Transverse colon (tissue), 4 donors: ENCODE results near the gene CDC42. TPM values are rescaled to one million over a fixed set of nuclear protein-coding genes. Genes with fewer than 3 reads are reported as not detected.

ENCODE experiments used
- DNase-seq: peaks from one replicate; pipeline ENCODE4 v3.0.0-alpha.2; 2019
- H3K27ac ChIP-seq, 4 donors: fragments of 200-600 bp; sonication (generic); 2 replicates each; pipeline ENCODE4 v1.5.1; 2016 to 2018; ENCODE audit warnings: inconsistent platforms in 4 of 4
- H3K27me3 ChIP-seq: fragments of 200-600 bp; sonication (generic); 2 replicates; pipeline ENCODE4 v1.5.1; 2017; ENCODE audit warnings: inconsistent platforms
- H3K36me3 ChIP-seq, 4 donors: fragments of 200-600 bp; sonication (generic); 2 replicates each; pipeline ENCODE4 v1.5.1; 2017 to 2019; ENCODE audit warnings: inconsistent platforms in 4 of 4
- H3K4me1 ChIP-seq, 4 donors: fragments of 200-600 bp; sonication (generic); 2 replicates each; pipeline ENCODE4 v1.5.1; 2017 to 2020; ENCODE audit warnings: inconsistent platforms in 4 of 4
- H3K4me3 ChIP-seq, 4 donors: fragments of 200-600 bp; sonication (generic); 1 replicate in 1 of 4; 2 replicates in 3 of 4; pipeline versions ENCODE4 v1.5.1 to v1.6.1; 2017 to 2019; ENCODE audit warnings: inconsistent platforms in 4 of 4
- H3K9me3 ChIP-seq, 2 donors: fragments of 200-600 bp; sonication (generic); 2 replicates each; pipeline ENCODE4 v1.5.1; 2017 to 2019; ENCODE audit warnings: inconsistent platforms in 2 of 2
- EP300 ChIP-seq: sonication (generic); formaldehyde crosslinking; IDR thresholded peaks from one replicate; pipeline ENCODE4 v1.6.1; 2017; ENCODE audit warnings: antibody characterized with exemption, low read depth
- POLR2A ChIP-seq: fragments of 450-650 bp; IDR thresholded peaks from one replicate; pipeline ENCODE4 v1.6.1; 2016; ENCODE audit warnings: antibody characterized with exemption, mild to moderate bottlenecking, moderate library complexity
- POLR2AphosphoS5 ChIP-seq, 3 donors: sonication (generic); formaldehyde crosslinking; IDR thresholded peaks; one replicate each; pipeline ENCODE4 v1.6.1; 2016; ENCODE audit warnings: antibody characterized with exemption in 3 of 3
- WGBS, 2 donors: methylation state at CpG; one replicate each; pipeline ENCODE4 v1.1.5; 2018; ENCODE audit warnings: low coverage in 1 of 2; 5-methylcytosine and 5-hydroxymethylcytosine counted together
- in situ Hi-C, 4 donors: fragments of 200-750 bp; cut with MboI; loops; one replicate each; pipeline versions ENCODE4 v1.15.0 to v1.15.1; 2017; ENCODE audit warnings: low sequenced_read_pairs in 3 of 4, low pct_ligation_motif_present in 1 of 4, low pct_unique_long_range_greater_than_20kb in 1 of 4
- intact Hi-C: fragments of 100-400 bp; cut with DNase I; formaldehyde crosslinking; loops from one replicate; pipeline ENCODE4 v1.15.1; 2023; ENCODE audit warnings: low total_unique reads
- total RNA-seq, 4 donors: library from RNA; depleted of rRNA; stranded (reverse); fragments of >200 nt; gene quantifications; one replicate each; pipeline ENCODE4 v1.1.0, GENCODE V29; 2016
- TF ChIP-seq, protein P1 (sequence below), 5 experiments: fragments of 200-600 bp in 3 of 5; fragments of 450-650 bp in 2 of 5; sonication (generic) in 3 of 5; IDR thresholded peaks; 1 replicate in 2 of 5; 2 replicates in 3 of 5; pipeline ENCODE4 v1.5.1; 2016 to 2017; ENCODE audit warnings: antibody characterized with exemption in 5 of 5, inconsistent platforms in 3 of 5, mild to moderate bottlenecking in 2 of 5, moderate library complexity in 1 of 5

Gene CDC42
- total RNA-seq, 4 donors from 2014 or later: 140 to 245 (median 174) TPM

DNA sequence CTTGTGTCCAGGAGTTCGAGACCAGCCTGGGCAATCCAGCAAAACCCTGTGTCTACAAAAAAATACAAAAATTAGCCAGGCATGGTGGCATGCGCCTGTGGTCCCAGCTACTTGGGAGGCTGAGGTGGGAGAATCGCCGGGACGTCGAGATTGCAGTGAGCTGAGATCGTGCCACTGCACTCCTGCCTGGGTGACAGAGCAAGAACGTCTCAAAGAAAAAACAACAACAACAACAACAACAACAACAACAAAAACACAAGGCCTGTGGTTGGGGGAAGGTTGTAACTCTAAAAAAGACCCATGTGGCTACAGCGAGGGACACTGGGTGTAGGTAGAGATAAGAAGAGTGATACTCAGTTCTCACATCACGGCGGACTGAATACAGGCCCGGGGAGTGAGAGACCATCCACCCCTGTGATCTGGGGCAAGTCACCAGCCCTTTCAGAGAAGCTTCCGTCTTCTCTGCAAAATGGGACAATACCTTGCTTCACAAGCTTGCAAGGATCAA, 848 bp upstream of the CDC42 start:
- peak overlapping the region in 2 of 4 donors; percentile 100 for H3K27ac ChIP-seq
- no peaks in the 10 kb centered on the region for H3K36me3 ChIP-seq
- H3K9me3 ChIP-seq: no peaks in the 10 kb centered on the region
- no peaks in the 10 kb centered on the region for H3K27me3 ChIP-seq
- H3K4me3 ChIP-seq: no peak overlapping the region
- H3K4me1 ChIP-seq: peaks cover 16 to 30% (median 24%) of the 10 kb centered on the region in 4 donors
- 82 to 86% methylated on average over 13 of the region's 13 CpGs for WGBS, 2 donors
- TF ChIP-seq, protein P1, sequence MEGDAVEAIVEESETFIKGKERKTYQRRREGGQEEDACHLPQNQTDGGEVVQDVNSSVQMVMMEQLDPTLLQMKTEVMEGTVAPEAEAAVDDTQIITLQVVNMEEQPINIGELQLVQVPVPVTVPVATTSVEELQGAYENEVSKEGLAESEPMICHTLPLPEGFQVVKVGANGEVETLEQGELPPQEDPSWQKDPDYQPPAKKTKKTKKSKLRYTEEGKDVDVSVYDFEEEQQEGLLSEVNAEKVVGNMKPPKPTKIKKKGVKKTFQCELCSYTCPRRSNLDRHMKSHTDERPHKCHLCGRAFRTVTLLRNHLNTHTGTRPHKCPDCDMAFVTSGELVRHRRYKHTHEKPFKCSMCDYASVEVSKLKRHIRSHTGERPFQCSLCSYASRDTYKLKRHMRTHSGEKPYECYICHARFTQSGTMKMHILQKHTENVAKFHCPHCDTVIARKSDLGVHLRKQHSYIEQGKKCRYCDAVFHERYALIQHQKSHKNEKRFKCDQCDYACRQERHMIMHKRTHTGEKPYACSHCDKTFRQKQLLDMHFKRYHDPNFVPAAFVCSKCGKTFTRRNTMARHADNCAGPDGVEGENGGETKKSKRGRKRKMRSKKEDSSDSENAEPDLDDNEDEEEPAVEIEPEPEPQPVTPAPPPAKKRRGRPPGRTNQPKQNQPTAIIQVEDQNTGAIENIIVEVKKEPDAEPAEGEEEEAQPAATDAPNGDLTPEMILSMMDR (IDR thresholded peaks at IDR 0.05): no peak
- no peak for TF ChIP-seq POLR2A
- intact Hi-C loops: loop anchor here (10.0 kb wide), 1 partner anchor 63 kb away; no protein-coding TSS in a partner anchor
- no peak for DNase-seq
- in situ Hi-C loops: no loop called here

DNA sequence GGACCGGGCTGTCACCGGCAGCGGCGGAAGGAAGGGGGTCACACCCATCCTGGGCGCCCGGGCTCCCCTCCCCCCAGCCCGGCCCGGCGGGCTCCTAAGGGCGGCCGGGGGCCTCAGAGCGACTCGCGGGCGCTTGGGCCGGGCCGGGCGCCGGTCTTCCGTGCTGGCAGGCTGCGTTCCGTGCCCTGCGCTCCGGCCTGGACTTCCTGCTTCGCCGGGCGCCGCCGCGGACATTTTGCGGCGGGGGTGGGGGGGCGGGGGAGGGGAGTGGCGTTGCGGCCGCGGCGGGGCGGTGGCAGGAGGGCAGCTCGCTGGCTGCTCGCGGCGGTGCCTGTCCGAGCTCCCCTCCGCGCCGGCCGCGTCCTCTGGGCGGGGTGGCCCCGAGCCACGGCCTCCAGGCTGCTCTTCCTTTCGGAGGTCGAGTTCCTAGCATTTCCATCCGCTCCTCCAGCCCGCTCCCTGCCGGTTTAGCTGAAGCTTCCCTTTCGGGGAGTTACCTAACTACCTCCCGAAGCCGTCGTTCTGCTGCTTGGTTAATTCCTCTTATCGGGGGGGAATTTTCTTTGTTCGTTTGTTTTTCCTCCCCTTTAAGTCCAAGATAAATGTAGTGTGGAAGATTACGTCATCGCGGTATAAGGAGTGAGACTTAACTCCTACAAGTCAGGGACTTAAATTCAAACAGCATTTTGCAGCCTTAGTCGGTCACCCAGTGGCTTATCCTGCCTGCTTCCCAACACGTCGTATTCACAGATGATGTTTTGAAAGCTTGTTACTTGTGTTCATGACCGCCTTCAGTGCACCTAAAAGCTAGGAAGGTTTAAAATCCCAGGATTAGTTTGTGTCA, 730 bp downstream of the CDC42 start:
- Histone ChIP-seq H3K27ac (peak overlapping the region; percentile 99 to 100 (median 100)), H3K9me3 (no peaks in the 10 kb centered on the region), H3K36me3 (no peaks in the 10 kb centered on the region), H3K27me3 (no peaks in the 10 kb centered on the region), H3K4me3 (peak overlapping the region; percentile 86 to 100 (median 98)), H3K4me1 (peaks cover 16 to 45% (median 35%) of the 10 kb centered on the region in 4 donors)
- DNase-seq: peak; percentile 65
- in situ Hi-C loops: no loop called here
- 1% methylated on average over 38 of the region's 70 CpGs; no CpG with 5 or more reads in 1 of the 2 donors for WGBS, 2 donors
- intact Hi-C loops: loop anchor here (10.0 kb wide), 1 partner anchor 62 kb away; no protein-coding TSS in a partner anchor
- no peak for TF ChIP-seq EP300
- TF ChIP-seq POLR2AphosphoS5 (IDR thresholded peaks at IDR 0.05): peak; percentile 11 to 40 (median 30)
- TF ChIP-seq, protein P1 (IDR thresholded peaks at IDR 0.05): no peak
- TF ChIP-seq POLR2A: peak; percentile 33

DNA sequence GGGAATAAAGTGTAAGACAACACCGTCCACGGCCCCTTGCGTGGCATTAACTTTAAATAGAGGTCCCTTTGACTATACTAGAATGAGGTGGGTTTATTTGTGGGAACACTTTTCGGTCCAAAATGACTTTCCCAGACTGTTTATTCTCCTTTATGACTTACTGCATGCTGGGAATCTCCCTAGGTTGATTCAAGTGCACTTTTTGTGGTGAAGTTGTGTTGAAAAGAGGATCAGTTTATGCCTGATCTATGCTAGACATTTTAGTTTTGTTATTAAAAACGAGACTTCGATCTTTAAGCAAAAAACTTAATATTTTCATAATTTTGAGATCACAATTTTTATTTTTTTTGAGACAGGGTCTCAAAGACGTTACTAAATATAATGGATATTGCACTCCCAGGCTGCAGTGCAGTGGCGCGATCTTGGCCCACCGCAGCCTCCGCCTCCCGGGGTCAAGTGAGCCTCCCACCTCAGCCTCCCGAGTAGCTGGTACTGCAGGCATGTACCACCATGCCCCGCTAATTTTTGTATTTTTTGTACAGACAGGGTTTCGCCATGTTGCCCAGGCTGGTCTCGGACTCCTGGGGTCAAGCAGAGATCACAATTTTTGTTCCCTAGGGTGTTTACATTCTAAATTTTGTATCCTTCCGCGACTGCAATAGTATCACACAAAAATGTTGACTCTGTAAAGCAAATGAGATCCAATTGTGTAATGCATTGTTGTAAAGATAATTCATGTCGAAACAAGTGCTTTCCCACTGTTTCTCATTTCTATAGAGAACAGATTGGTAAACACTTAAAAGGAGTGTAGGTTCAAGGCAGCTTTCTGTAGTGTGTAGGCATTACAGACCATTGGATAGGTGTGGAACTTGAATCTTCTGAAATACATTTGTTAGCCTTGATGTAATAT, 1.6 kb downstream of the CDC42 start:
- H3K4me3 ChIP-seq: peak overlapping the region; percentile 86 to 100 (median 98)
- peak overlapping the region; percentile 99 to 100 (median 100) for H3K27ac ChIP-seq
- DNase-seq: no peak
- intact Hi-C loops: loop anchor here (10.0 kb wide), 1 partner anchor 61 kb away; no protein-coding TSS in a partner anchor
- TF ChIP-seq, protein P1 (IDR thresholded peaks at IDR 0.05): no peak
- TF ChIP-seq EP300: no peak
- TF ChIP-seq POLR2A: no peak
- no peak for TF ChIP-seq POLR2AphosphoS5 (IDR thresholded peaks at IDR 0.05)
- in situ Hi-C loops: no loop called here
- no peaks in the 10 kb centered on the region for H3K36me3 ChIP-seq
- no peaks in the 10 kb centered on the region for H3K27me3 ChIP-seq
- H3K4me1 ChIP-seq: peaks cover 16 to 54% (median 38%) of the 10 kb centered on the region in 4 donors
- H3K9me3 ChIP-seq: no peaks in the 10 kb centered on the region
- 29 to 39% methylated on average over 9 to 19 of the region's 19 CpGs for WGBS, 2 donors
